Measurements from ENCODE around the gene EIF4G3. TPM values are rescaled to one million over a fixed set of nuclear protein-coding genes. Genes with fewer than 3 reads are reported as not detected.

Gene EIF4G3
- total and polyA plus RNA-seq, 2 of the 8 experiments (the other 6 are each of a cell fraction or from before 2014, with no cell fraction given) = 47.5 to 66.6 TPM

- no peak for TF ChIP-seq EP300 (IDR thresholded peaks at IDR 0.05; ENCODE audit: borderline replicate concordance in 1 of 2, low read depth in 2 of 2, low read length in 2 of 2)
- TF ChIP-seq KDM4A (IDR thresholded peaks at IDR 0.05; ENCODE audit: low read depth, low read length, severe bottlenecking) = no peak
- TF ChIP-seq NANOG (IDR thresholded peaks at IDR 0.05; ENCODE audit: insufficient read depth, low read depth, low read length, poor library complexity, severe bottlenecking) = no peak
- no peak for TF ChIP-seq KDM1A (IDR thresholded peaks at IDR 0.05; ENCODE audit: borderline replicate concordance, low read length)
- no peak for TF ChIP-seq BCL11A (IDR thresholded peaks at IDR 0.05; ENCODE audit: low read depth in 2 of 2, low read length in 2 of 2)
- TF ChIP-seq RAD21 (IDR thresholded peaks at IDR 0.05 in 1 of 2, conservative IDR thresholded peaks at IDR 0.05 in 1 of 2; ENCODE audit: low read depth in 2 of 2, low read length in 2 of 2) = no peak
Observed at GRCh38 chr1:21105807-21106206, 70.9 kb downstream of the EIF4G3 start (continued).
